K562 (cell line): ENCODE data around the gene SPATA32. TPM values are rescaled to one million over a fixed set of nuclear protein-coding genes. Genes with fewer than 3 reads are reported as not detected.

Experiments used
- ATAC-seq: fragments of 200-7000 bp; cut with Tn5 transposase; 3 replicates; pipeline ENCODE4 v1.9.1; 2020; ENCODE audit warnings: moderate library complexity
- BruUV-seq: library from RNA; stranded (reverse); fragments of 400-500 nt; replicated peaks from 2 replicates; lab custom pipeline; 2021; lab: Mats Ljungman, UMichigan
- CTCF ChIA-PET: fragments of 300-600 bp; formaldehyde crosslinking; extraction: SDS; loops from one replicate; lab custom pipeline; 2021; ENCODE audit warnings: low intra/inter-chr PET ratio; lab: Yijun Ruan, JAX
- POLR2A ChIA-PET: fragments of 300-600, 350-650 bp; sonication (Branson Sonifier 250); formaldehyde crosslinking; extraction: SDS; loops from one replicate; lab custom pipeline; 2021; ENCODE audit warnings: antibody characterized with exemption, inconsistent platforms; lab: Yijun Ruan, JAX
- DNase-seq, 4 experiments: peaks; one replicate each; pipeline versions ENCODE4 v3.0.0 to v3.0.0-alpha.2; 2011 to 2018; ENCODE audit warnings: low spot score in 3 of 4, mixed read lengths in 3 of 4; ENCODE audit errors: extremely low read depth in 1 of 4
- FAIRE-seq: peaks from 2 replicates; lab custom pipeline; 2011; peaks lifted over from hg19 to GRCh38; lab: Jason Lieb, UNC
- H2AFZ ChIP-seq: 2 replicates; pipeline ENCODE4 v1.6.0; 2011; ENCODE audit warnings: low read depth, low read length, control low read depth, inconsistent platforms
- H3K27ac ChIP-seq: fragments of 200-600 bp; 3 replicates; pipeline ENCODE4 v1.8.0; 2011; ENCODE audit warnings: low read depth, mild to moderate bottlenecking, control low read depth, inconsistent platforms, low read length, moderate library complexity, mixed read lengths; ENCODE audit errors: extremely low read depth
- H3K27me3 ChIP-seq, 2 experiments: fragments of 300-600 bp in 1 of 2; 2 replicates in 1 of 2; 3 replicates in 1 of 2; pipeline versions ENCODE4 v1.6.0 to v1.8.0; 2011; ENCODE audit warnings: inconsistent platforms in 2 of 2, low read length in 2 of 2, mild to moderate bottlenecking in 1 of 2, mixed read lengths in 1 of 2, moderate library complexity in 1 of 2; ENCODE audit not compliant: control insufficient read depth in 2 of 2, insufficient read depth in 2 of 2
- H3K36me3 ChIP-seq: fragments of 300-600 bp; 3 replicates; pipeline ENCODE4 v1.8.0; 2011; ENCODE audit warnings: mild to moderate bottlenecking, low read length, inconsistent platforms; ENCODE audit not compliant: control insufficient read depth, insufficient read depth
- H3K4me1 ChIP-seq, 2 experiments: fragments of 200-600 bp in 1 of 2; replicated peaks in 1 of 2; 2 replicates in 1 of 2; 3 replicates in 1 of 2; pipeline versions ENCODE4 v1.5.1 to v1.8.0; 2011; ENCODE audit warnings: inconsistent platforms in 2 of 2, low read length in 2 of 2, mild to moderate bottlenecking in 1 of 2, mixed read lengths in 1 of 2, moderate library complexity in 1 of 2; ENCODE audit not compliant: control insufficient read depth in 2 of 2, insufficient read depth in 2 of 2
- H3K4me2 ChIP-seq: 2 replicates; pipeline ENCODE4 v1.6.1; 2011; ENCODE audit warnings: low read length, control low read depth, inconsistent platforms, mixed read lengths; ENCODE audit not compliant: insufficient read depth
- H3K4me3 ChIP-seq: fragments of 200-600 bp; sonication (generic), shearing (Covaris generic); 2 replicates; pipeline ENCODE4 v1.5.1; 2016; ENCODE audit warnings: control low read depth, inconsistent platforms
- H3K79me2 ChIP-seq: fragments of 200-600 bp; 3 replicates; pipeline ENCODE4 v1.8.0; 2011; ENCODE audit warnings: low read length, inconsistent platforms; ENCODE audit not compliant: control insufficient read depth, insufficient read depth
- H3K9ac ChIP-seq, 2 experiments: 2 replicates each; pipeline versions ENCODE4 v1.6.0 to v1.6.1; 2011; ENCODE audit warnings: low read depth in 2 of 2, low read length in 2 of 2, control low read depth in 1 of 2, inconsistent platforms in 1 of 2, mild to moderate bottlenecking in 1 of 2, mixed read lengths in 1 of 2; ENCODE audit not compliant: insufficient read depth in 1 of 2
- H3K9me1 ChIP-seq: one replicate; pipeline ENCODE4 v1.6.0; 2011; ENCODE audit warnings: inconsistent platforms, mild to moderate bottlenecking, low read length, moderate library complexity; ENCODE audit not compliant: control insufficient read depth, insufficient read depth
- H3K9me3 ChIP-seq: replicated peaks from 2 replicates; pipeline ENCODE4 v1.5.1; 2011; ENCODE audit warnings: low read depth, low read length, inconsistent platforms; ENCODE audit not compliant: control insufficient read depth, insufficient read depth
- H4K20me1 ChIP-seq: replicated peaks from 2 replicates; pipeline ENCODE4 v1.6.1; 2011; ENCODE audit warnings: low read length, inconsistent platforms, mixed read lengths; ENCODE audit not compliant: control insufficient read depth, insufficient read depth
- ARHGAP35 ChIP-seq: fragments of 450-650 bp; IDR thresholded peaks from 2 replicates; pipeline ENCODE4 v1.6.1; 2018; ENCODE audit not compliant: partially characterized antibody
- ETS2 ChIP-seq: IDR thresholded peaks from 2 replicates; pipeline ENCODE4 v1.6.1; 2016; ENCODE audit warnings: borderline replicate concordance, missing genetic modification characterization, mild to moderate bottlenecking, moderate library complexity, missing compliant biosample characterization; ENCODE audit not compliant: poor library complexity, severe bottlenecking
- HMG20A ChIP-seq: fragments of 450-650 bp; formaldehyde crosslinking; conservative IDR thresholded peaks from 2 replicates; pipeline ENCODE4 v1.4.0; 2020; ENCODE audit warnings: mild to moderate bottlenecking, mixed read lengths
- IRF2 ChIP-seq: sonication (generic); formaldehyde crosslinking; IDR thresholded peaks from 2 replicates; pipeline ENCODE4 v1.8.1; 2022; ENCODE audit warnings: mild to moderate bottlenecking, missing genetic modification reagents
- MBD2 ChIP-seq: sonication (generic); IDR thresholded peaks from 2 replicates; pipeline ENCODE4 v1.6.1; 2016; ENCODE audit warnings: low read depth, borderline replicate concordance
- NR2C1 ChIP-seq, 2 experiments: fragments of 450-650 bp; IDR thresholded peaks; 2 replicates each; pipeline ENCODE4 v1.6.1; 2017; ENCODE audit warnings: mild to moderate bottlenecking in 2 of 2, antibody characterized with exemption in 1 of 2, inconsistent platforms in 1 of 2, missing compliant biosample characterization in 1 of 2, missing genetic modification characterization in 1 of 2
- PHTF2 ChIP-seq: fragments of 250-450 bp; sonication (Bioruptor Pico); IDR thresholded peaks from 2 replicates; pipeline ENCODE4 v1.5.0; 2021; ENCODE audit warnings: mild to moderate bottlenecking
- RAD21 ChIP-seq, 2 experiments: fragments of 250-450 bp in 1 of 2; fragments of 450-650 bp in 1 of 2; sonication (Bioruptor Pico) in 1 of 2; formaldehyde crosslinking in 1 of 2; IDR thresholded peaks in 1 of 2; conservative IDR thresholded peaks in 1 of 2; 2 replicates each; pipeline versions ENCODE4 v1.4.0 to v1.8.0; 2020 to 2022; ENCODE audit warnings: mild to moderate bottlenecking in 2 of 2, moderate library complexity in 1 of 2
- RBM34 ChIP-seq: fragments of 200-400 bp; formaldehyde crosslinking; IDR thresholded peaks from 2 replicates; pipeline ENCODE4 v1.6.1; 2018; ENCODE audit warnings: low read length, borderline replicate concordance; ENCODE audit not compliant: insufficient read depth
- SNIP1 ChIP-seq: fragments of 450-650 bp; IDR thresholded peaks from 2 replicates; pipeline ENCODE4 v1.7.1; 2017; ENCODE audit warnings: low read depth, mild to moderate bottlenecking
- TEAD1 ChIP-seq, 2 experiments: fragments of 450-650 bp in 1 of 2; sonication (generic) in 1 of 2; formaldehyde crosslinking; IDR thresholded peaks; 2 replicates each; pipeline versions ENCODE4 v1.4.0 to v1.8.0; 2020 to 2022; ENCODE audit warnings: mild to moderate bottlenecking in 2 of 2, missing genetic modification reagents in 1 of 2
- TFE3 ChIP-seq: fragments of 450-650 bp; formaldehyde crosslinking; IDR thresholded peaks from 2 replicates; pipeline ENCODE4 v1.4.0; 2020; ENCODE audit warnings: mild to moderate bottlenecking, mixed read lengths
- ZFX ChIP-seq: sonication (generic); formaldehyde crosslinking; IDR thresholded peaks from 2 replicates; pipeline ENCODE4 v1.8.0; 2022; ENCODE audit warnings: mild to moderate bottlenecking, missing genetic modification reagents, moderate library complexity
- ZNF384 ChIP-seq: IDR thresholded peaks from 2 replicates; pipeline ENCODE4 v1.6.1; 2012; ENCODE audit warnings: low read depth, low read length, improper control_type of control experiment
- ZNF778 ChIP-seq: fragments of 450-650 bp; formaldehyde crosslinking; IDR thresholded peaks from 2 replicates; pipeline ENCODE4 v1.4.0; 2020; ENCODE audit warnings: mild to moderate bottlenecking, moderate library complexity
- ZSCAN29 ChIP-seq: fragments of 450-650 bp; IDR thresholded peaks from 2 replicates; pipeline ENCODE4 v1.6.1; 2017
- WGBS: fragments of 100-300 bp; shearing (Covaris generic); methylation state at CpG from one replicate; pipeline ENCODE4 v1.1.6; 2016; ENCODE audit warnings: low coverage, mixed read lengths; ENCODE audit not compliant: insufficient coverage; ENCODE audit errors: missing lambda C conversion rate; 5-methylcytosine and 5-hydroxymethylcytosine counted together
- in situ Hi-C: fragments of 300-500 bp; cut with MboI; formaldehyde crosslinking; loops from 4 replicates; pipeline ENCODE4 v1.15.0; 2018; ENCODE audit warnings: inconsistent platforms, mixed read lengths
- intact Hi-C: fragments of 100-400 bp; cut with micrococcal nuclease; formaldehyde crosslinking; loops from 2 replicates; pipeline ENCODE4 v1.14.2; 2022
- polyA plus RNA-seq, 8 experiments: library from polyadenylated mRNA; depleted of rRNA in 4 of 8; stranded (reverse) in 5 of 8; unstranded in 3 of 8; fragments of >200 nt; fragmentation: Nextera tagmentation in 2 of 8; fragmentation: Illumina TruSeq in 1 of 8; extraction: Ambion mirVana in 2 of 8; extraction: Trizol in 1 of 8; gene quantifications; 2 replicates each; pipeline versions ENCODE4 v1.2.1 to v1.2.3, GENCODE V29; 2011 to 2014; ENCODE audit warnings: inconsistent platforms in 1 of 8, missing spikeins in 1 of 8
- total RNA-seq, 7 experiments: library from RNA; depleted of rRNA in 6 of 7; stranded (reverse); fragments of >200 nt in 6 of 7; fragmentation: Illumina TruSeq in 2 of 7; extraction: Trizol in 2 of 7; gene quantifications; 2 replicates each; pipeline versions ENCODE4 v1.2.1 to v1.2.3, GENCODE V29; 2011 to 2021; ENCODE audit warnings: low replicate concordance in 1 of 7

Gene SPATA32
- total and polyA plus RNA-seq, 9 of the 15 experiments (the other 6 are each of a cell fraction or from before 2014, with no cell fraction given) = 0.03 to 0.06 TPM; not detected in 7

- H2AFZ ChIP-seq = no peak overlapping the region
- TF ChIP-seq HMG20A (CRISPR knock-in tag) = no peak
- no peak for TF ChIP-seq ETS2 (tag)
- TF ChIP-seq RBM34 = no peak
- TF ChIP-seq TFE3 (CRISPR knock-in tag) = no peak
- no peak for TF ChIP-seq RAD21 (CRISPR knock-in tag; conservative IDR thresholded peaks at IDR 0.05 in 1 of 2, IDR thresholded peaks at IDR 0.05 in 1 of 2)
- TF ChIP-seq IRF2 (CRISPR knock-in tag) = no peak
- TF ChIP-seq ZNF384 = no peak
- TF ChIP-seq TEAD1 (CRISPR knock-in tag; IDR thresholded peaks at IDR 0.05) = no peak
- no peak for TF ChIP-seq ZNF778 (CRISPR knock-in tag)
- no peak for TF ChIP-seq SNIP1
- no peak for TF ChIP-seq PHTF2 (CRISPR knock-in tag)
- no peak for TF ChIP-seq MBD2
- no peak for TF ChIP-seq ZSCAN29
- no peak for TF ChIP-seq ARHGAP35
- no peak for TF ChIP-seq ZFX
- TF ChIP-seq NR2C1 (IDR thresholded peaks at IDR 0.05) = no peak
- no peak for TF ChIP-seq NR2C1 (tag; IDR thresholded peaks at IDR 0.05)
- TF ChIP-seq, all 486 proteins: peak for 0
- H3K79me2 ChIP-seq = peaks cover 29% of the 10 kb centered on the region
- FAIRE-seq (no peak), ATAC-seq (peak; percentile 35; the same call in 2 of the 3 replicates), DNase-seq (no peak)
- in situ Hi-C loops (no loop called here), intact Hi-C loops (no loop called here)
- WGBS = 61% methylated on average over 7 of the region's 7 CpGs
- no peak overlapping the region for H3K4me2 ChIP-seq
- peaks cover 20% of the 10 kb centered on the region for H4K20me1 ChIP-seq
- H3K9ac ChIP-seq = no peak overlapping the region
- peaks cover 10% of the 10 kb centered on the region for H3K36me3 ChIP-seq
- H3K9me3 ChIP-seq = no peaks in the 10 kb centered on the region
- no peak overlapping the region for H3K27ac ChIP-seq
- BruUV-seq = no TSS peak
- no peak overlapping the region for H3K4me3 ChIP-seq
- H3K4me1 ChIP-seq = peaks cover 8 to 10% of the 10 kb centered on the region in 2 experiments; a peak in 4 of 5 replicates
- no peaks in the 10 kb centered on the region for H3K27me3 ChIP-seq
- ChIA-PET POLR2A (interaction anchor here (0.6 to 1.6 kb wide), 4 partner anchors 11 to 76 kb away, joined by 3 to 4 read pairs (median 4); no protein-coding TSS in a partner anchor), CTCF (no interaction called here)
- H3K9me1 ChIP-seq = peaks cover 5% of the 10 kb centered on the region
These were observed 38.3 kb upstream of the SPATA32 start for GRCh38 chr17:45300060-45300751.
